Stimulated activated CD8-positive, alpha-beta memory T cell treated with anti-CD3 and anti-CD28 coated beads, Interleukin-12 subunit alpha, Interleukin-12 subunit beta, amount 100 ng/mL, for 1 hour (primary cell): Measurements from ENCODE around the gene INSIG2.
"Not testable (repeated sequence)": the region's sequence is repeated elsewhere in the genome, so short reads cannot be mapped to it uniquely, and the experiment has no call there.

Experiments used
- DNase-seq: peaks from one replicate; pipeline ENCODE4 v3.0.0-alpha.2; 2020; ENCODE audit warnings: low read depth

The INSIG2 gene

DNA sequence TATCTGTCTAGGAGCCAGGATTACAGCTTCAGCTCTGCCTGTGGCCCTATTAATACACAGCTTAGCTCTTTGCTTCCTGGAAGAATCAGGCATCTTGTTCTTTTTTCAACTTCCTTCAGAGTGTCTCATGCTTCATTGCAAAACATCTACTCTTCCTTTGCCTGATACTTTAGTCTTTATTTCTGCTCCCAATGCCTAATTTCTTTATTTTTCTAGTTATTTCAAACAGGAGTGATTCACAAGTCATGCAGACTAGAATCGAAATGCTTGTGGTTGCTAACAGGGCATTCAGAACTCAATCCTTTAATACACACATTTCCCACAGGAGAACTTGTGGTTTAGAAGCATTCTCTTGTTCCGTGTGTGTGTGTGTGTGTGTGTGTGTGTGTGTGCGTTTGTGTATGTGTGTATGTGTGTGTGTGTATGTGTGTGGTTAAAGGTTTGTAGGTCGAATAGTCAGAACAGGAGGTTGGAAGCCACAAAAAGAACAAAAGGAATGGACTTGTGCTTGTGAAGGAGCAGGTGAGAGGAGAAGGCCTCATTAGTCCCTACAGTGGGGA lies 28.3 kb upstream of the INSIG2 start:
- no peak for DNase-seq

- DNase-seq: no peak
These were observed 26.9 kb upstream of the INSIG2 start for GRCh38 chr2:118061135-118061955.

DNA sequence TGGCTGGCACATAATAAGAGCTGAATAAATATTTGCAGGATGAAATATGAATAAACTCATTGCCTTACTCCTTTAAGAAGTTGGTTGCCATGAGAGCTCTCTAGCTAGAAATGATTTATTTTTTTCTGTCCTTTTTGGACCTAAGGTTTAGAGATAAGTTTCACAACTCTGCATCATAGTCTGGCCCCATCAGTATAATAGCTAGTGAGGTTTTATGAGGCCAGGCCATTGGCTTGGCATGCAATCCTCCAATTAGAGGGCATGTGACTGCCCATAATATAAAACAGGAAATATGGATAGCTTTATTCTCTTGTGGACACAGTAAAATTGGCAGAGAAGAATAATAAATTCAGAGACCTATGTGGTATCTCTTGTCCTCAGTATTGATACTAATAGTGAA lies 26.2 kb upstream of the INSIG2 start:
- DNase-seq: no peak

DNA sequence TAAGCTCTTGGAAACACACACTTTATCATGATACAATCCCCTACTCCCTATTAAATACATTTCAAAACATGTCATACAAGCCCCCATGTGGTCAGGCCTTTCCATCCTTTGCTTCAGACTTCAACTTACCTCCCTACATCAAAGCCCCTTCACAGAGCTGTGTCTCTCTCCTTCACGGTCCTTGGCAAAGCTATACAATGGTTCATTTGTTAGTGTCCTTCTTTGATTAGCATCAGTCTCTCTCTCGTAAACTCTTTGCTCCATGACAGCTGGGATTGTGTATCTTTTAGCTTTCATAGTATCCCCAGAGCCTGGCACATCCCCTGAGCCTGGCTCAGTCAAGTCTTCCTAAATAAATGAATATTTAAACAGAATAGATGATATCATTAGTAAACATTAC lies 25.6 kb upstream of the INSIG2 start:
- DNase-seq: no peak

GRCh38 chr2:118065015-118065706 lies 23.1 kb upstream of the INSIG2 start:
- no peak for DNase-seq

DNA sequence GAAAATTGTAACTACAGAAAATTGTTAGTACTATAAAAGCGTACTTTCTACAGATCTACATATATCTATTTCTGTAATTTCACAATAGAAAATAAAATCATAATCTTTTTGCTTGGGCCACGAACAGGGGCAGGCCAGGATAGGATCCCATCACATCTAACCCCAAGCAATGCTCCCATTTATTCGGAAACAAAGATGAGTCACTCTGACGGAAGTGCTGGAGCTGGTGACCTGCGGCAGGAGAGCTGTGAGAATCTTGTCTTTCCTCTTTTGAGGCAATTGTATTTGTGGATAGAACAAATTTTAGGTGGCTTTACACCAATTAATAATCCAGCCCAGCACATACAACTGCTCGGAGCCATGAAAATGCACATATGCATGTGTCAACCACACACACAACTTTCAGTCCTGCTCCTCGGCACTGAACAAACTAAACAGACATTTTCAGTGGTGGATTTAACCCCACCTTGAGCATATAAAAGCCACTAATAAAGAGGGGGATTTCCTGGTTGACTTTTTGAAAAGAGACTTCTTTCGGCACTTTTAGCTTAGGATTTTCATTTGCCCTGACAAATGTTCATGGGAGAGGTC lies 22.3 kb upstream of the INSIG2 start:
- DNase-seq: no peak

DNA sequence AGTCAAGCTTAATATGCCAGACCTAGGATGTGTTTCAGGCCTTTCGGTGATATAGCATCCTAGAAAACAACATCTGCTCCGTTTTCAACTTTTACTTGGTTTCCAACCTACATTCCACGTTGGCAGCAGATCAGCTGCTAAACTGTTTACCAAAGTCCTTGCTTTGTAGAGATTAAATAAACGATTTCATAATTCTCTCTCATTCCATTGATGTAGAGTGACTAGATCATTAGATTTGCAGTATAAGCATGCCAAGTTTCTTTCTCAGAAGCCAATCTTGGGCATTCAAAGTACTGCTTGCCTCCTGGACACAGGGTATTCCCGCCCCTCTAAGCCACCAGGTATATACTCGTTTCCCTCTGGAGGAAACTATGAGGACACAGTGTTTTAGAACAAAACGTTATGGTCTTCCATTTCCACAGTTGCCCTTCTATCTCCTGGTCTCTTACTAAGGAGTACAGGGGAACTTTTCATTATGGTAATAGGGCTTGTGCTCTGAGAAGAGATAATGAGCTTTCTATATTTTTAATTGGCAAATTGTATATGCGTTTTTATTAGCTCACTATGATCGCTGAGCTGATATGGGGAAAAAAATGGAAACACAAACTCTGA lies 10.5 kb upstream of the INSIG2 start:
- no peak for DNase-seq

GRCh38 chr2:118078734-118079133 lies 9.5 kb upstream of the INSIG2 start:
- DNase-seq: no peak

DNA sequence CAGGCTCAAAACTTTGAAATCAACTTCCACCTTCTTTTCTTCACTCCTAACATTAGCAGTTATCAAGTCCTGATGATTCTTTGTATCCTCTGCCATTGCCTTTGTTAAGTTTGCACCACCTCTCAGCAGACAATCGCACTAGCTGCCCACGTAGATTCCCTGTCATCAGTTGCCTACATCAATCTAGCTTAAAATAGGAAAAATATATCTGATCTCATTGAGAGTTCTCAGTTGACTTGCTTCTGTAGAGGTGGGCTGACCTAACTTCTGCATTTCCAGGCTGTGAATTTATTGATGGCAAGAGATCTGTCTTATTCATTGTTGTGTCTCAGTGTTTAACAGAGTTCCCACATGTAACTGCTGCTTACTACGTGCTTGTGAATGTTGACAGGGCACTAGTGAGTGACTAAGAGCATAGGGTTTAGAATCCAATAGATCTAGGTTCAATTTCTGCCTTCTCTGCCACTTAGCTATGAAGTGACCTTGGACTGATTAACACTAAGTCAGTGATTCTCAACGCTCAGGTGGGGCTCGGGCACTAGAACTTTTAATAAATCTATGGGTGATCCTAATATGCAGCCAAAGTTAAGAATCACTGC lies 3.7 kb upstream of the INSIG2 start:
- no peak for DNase-seq

- DNase-seq: no peak
These were observed 2.9 kb upstream of the INSIG2 start for GRCh38 chr2:118085173-118086023.

GRCh38 chr2:118086024-118086633 lies 2.1 kb upstream of the INSIG2 start:
- DNase-seq: no peak

GRCh38 chr2:118089139-118089800 lies 999 bp downstream of the INSIG2 start:
- DNase-seq: no peak

- DNase-seq: no peak
These were observed 2.3 kb downstream of the INSIG2 start for GRCh38 chr2:118090387-118091139.

GRCh38 chr2:118091140-118091478 lies 2.8 kb downstream of the INSIG2 start:
- no peak for DNase-seq

DNA sequence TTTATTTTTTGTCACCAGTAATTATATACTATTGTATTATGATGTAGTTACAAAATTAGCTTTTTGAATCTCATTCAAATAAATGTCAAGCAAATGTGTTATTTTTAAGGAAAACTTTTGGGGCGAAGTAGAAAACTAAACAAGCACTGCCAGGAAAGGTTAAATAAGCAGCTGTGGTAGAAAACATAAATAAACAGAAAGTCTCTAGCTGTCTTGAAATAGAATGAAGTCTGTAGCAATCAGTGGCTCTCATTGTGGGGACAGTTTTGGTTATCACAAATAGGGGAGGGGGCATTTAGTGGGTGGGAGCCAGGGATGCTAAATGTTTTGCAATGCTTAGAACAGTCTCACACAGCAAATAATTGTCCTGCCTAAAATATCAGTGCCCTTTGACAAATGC lies 3.4 kb downstream of the INSIG2 start:
- no peak for DNase-seq

DNA sequence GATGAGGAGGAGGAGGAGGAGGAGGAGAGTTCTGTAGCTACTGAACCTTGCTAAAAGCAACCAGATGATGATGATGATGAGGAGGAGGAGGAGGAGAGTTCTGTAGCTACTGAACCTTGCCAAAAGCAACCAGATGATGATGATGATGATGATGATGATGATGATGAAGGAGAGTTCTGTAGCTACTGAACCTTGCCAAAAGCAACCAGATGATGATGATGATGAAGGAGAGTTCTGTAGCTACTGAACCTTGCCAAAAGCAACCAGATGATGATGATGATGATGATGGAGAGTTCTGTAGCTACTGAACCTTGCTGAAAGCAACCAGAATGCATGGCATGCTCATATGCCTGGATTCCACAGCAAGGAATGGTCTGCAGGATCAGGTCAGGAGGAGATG lies 5.8 kb downstream of the INSIG2 start:
- DNase-seq: not testable (repeated sequence)

DNA sequence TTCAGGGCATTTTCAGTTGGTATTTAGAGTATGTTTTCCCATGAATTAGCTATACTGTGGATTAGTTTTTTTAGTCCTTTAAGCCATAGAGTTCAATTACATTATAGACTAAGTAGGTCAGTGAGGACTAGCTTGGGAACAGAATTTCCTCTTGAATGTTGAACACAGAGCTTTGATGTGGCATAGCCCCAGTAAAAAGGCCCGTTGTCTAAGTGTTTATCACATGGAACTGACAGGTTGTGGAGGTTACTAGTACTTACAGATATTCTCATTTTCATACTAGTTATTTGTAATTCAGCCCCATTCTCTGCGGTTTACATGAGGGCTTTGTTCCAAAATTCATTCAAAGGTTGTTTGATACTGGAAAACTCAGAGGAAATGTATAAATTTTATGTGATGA lies 6.2 kb downstream of the INSIG2 start:
- no peak for DNase-seq

GRCh38 chr2:118095610-118096009 lies 7.3 kb downstream of the INSIG2 start:
- no peak for DNase-seq

DNA sequence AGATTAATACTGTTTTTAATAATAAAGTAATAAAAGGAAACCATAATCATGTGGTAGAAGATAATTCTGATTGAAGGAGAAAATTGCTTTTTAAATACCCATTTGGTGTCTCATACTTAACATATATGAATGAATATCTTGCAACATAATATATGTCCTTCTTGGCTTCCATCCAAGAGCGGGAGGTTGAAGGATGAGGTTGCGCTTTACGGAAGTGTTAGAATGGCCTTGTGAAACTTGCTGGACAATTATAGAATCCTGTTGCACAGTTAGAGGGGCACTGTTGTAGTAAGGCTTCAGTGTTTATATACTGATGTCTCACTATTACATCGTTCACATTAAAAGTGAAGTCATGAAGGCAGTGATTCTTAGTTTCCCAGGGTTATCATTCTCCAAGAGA lies 9.4 kb downstream of the INSIG2 start:
- DNase-seq: no peak
